Neural progenitor cell (in vitro differentiated cells): ENCODE data around the gene POLA2.

Experiments
- CTCF ChIP-seq: fragments of 200-600 bp; sonication (generic); IDR thresholded peaks from 2 replicates; pipeline ENCODE4 v1.5.1; 2017; ENCODE audit warnings: antibody characterized with exemption, mild to moderate bottlenecking
- EZH2phosphoT487 ChIP-seq: fragments of 200-600 bp; sonication (generic); IDR thresholded peaks from 2 replicates; pipeline ENCODE4 v1.6.1; 2017; ENCODE audit warnings: antibody characterized with exemption

- TF ChIP-seq CTCF (no peak), EZH2phosphoT487 (no peak)
Observed at GRCh38 chr11:65243797-65244196, 18.0 kb upstream of the POLA2 start.
